GM12875 (cell line): ENCODE measurements around the gene CAPSL.
"Not testable (repeated sequence)": the region's sequence is repeated elsewhere in the genome, so short reads cannot be mapped to it uniquely, and the experiment has no call there.

ENCODE experiments used
- H3K4me3 ChIP-seq: one replicate; pipeline ENCODE4 v1.5.1; 2011; ENCODE audit warnings: low read depth, low read length, control low read depth
- CTCF ChIP-seq: IDR thresholded peaks from 2 replicates; pipeline ENCODE4 v1.5.1; 2011; ENCODE audit warnings: low read depth, mild to moderate bottlenecking, control low read depth, inconsistent platforms, low read length, moderate library complexity, borderline replicate concordance; ENCODE audit not compliant: insufficient read depth

CAPSL gene

GRCh38 chr5:35938568-35939227, at the start of gene CAPSL:
TSS of gene CAPSL (minus strand) at chr5:35938622. CDS start at chr5:35921120, 17,502 bp downstream.
- H3K4me3 ChIP-seq, result no peak within 1 kb of the TSS
- TF ChIP-seq CTCF, result no peak

- H3K4me3 ChIP-seq, result no peak overlapping the region
- no peak for TF ChIP-seq CTCF
Observed at GRCh38 chr5:35987776-35988175, 49.4 kb upstream of the CAPSL start.

- TF ChIP-seq CTCF, result no peak
- no peak overlapping the region for H3K4me3 ChIP-seq
Observed at GRCh38 chr5:35979715-35980114, 41.3 kb upstream of the CAPSL start.

- not testable (repeated sequence) for H3K4me3 ChIP-seq
Observed at GRCh38 chr5:35976859-35977258, 38.4 kb upstream of the CAPSL start.

GRCh38 chr5:35974570-35974969, 36.1 kb upstream of the CAPSL start:
- no peak for TF ChIP-seq CTCF
- no peak overlapping the region for H3K4me3 ChIP-seq

- no peak for TF ChIP-seq CTCF
- no peak overlapping the region for H3K4me3 ChIP-seq
Observed at GRCh38 chr5:35971878-35972210, 33.4 kb upstream of the CAPSL start.

GRCh38 chr5:35971186-35971877, 32.9 kb upstream of the CAPSL start:
- H3K4me3 ChIP-seq, result no peak overlapping the region
- no peak for TF ChIP-seq CTCF
